ENCODE measurements around the gene KCNIP1. TPM values are rescaled to one million over a fixed set of nuclear protein-coding genes. Genes with fewer than 3 reads are reported as not detected.

KCNIP1 gene
- total RNA-seq, 1 experiment from 2014 or later: not detected

- Histone ChIP-seq H3K4me1 (ENCODE audit: insufficient read depth, low read length) (no peaks in the 10 kb centered on the region), H3K4me3 (ENCODE audit: low read length) (no peak overlapping the region), H3K4me2 (ENCODE audit: low read length) (no peak overlapping the region), H3K36me3 (ENCODE audit: low read depth, low read length) (no peaks in the 10 kb centered on the region), H3K27ac (ENCODE audit: low read length) (no peak overlapping the region), H2AFZ (ENCODE audit: low read length) (no peak overlapping the region), H3K9ac (ENCODE audit: low read length) (no peak overlapping the region), H3K79me2 (ENCODE audit: low read length) (no peaks in the 10 kb centered on the region), H3K9me2 (replicated peaks; ENCODE audit: low read length) (no peaks in the 10 kb centered on the region), H3K27me3 (ENCODE audit: low read length) (peaks cover 5% of the 10 kb centered on the region; the same call in 1 of the 2 replicates), H4K20me1 (ENCODE audit: low read length) (no peaks in the 10 kb centered on the region), H3K9me3 (ENCODE audit: low read length) (no peaks in the 10 kb centered on the region), H3F3A (ENCODE audit: low read length, unreplicated experiment) (no peaks in the 10 kb centered on the region)
- intact Hi-C loops (cut with micrococcal nuclease): no loop called here
- CTCF ChIA-PET: no interaction called here
- ATAC-seq: no peak
- TF ChIP-seq EZH2 (IDR thresholded peaks at IDR 0.05; ENCODE audit: low read length, unreplicated experiment) (no peak), CTCF (conservative IDR thresholded peaks at IDR 0.05; ENCODE audit: low read depth, low read length) (no peak), EZH2phosphoT487 (IDR thresholded peaks at IDR 0.05; ENCODE audit: borderline replicate concordance, low read length) (no peak)
- no TSS peak for BruUV-seq (replicated peaks)
- POLR2A ChIA-PET (ENCODE audit: unreplicated experiment): no interaction called here
- DNase-seq: no peak
Observed at GRCh38 chr5:170553218-170553617, 49.4 kb downstream of the KCNIP1 start.

GRCh38 chr5:170554521-170555267 lies 50.9 kb downstream of the KCNIP1 start:
- intact Hi-C loops (cut with micrococcal nuclease): no loop called here
- Histone ChIP-seq H3K9me3 (ENCODE audit: low read length) (no peaks in the 10 kb centered on the region), H3K79me2 (ENCODE audit: low read length) (no peaks in the 10 kb centered on the region), H3F3A (ENCODE audit: low read length, unreplicated experiment) (no peaks in the 10 kb centered on the region), H3K36me3 (ENCODE audit: low read depth, low read length) (no peaks in the 10 kb centered on the region), H2AFZ (ENCODE audit: low read length) (no peak overlapping the region), H3K4me1 (ENCODE audit: insufficient read depth, low read length) (no peaks in the 10 kb centered on the region), H3K27ac (ENCODE audit: low read length) (no peak overlapping the region), H3K9ac (ENCODE audit: low read length) (no peak overlapping the region), H3K4me3 (ENCODE audit: low read length) (no peak overlapping the region), H3K4me2 (ENCODE audit: low read length) (no peak overlapping the region), H3K9me2 (replicated peaks; ENCODE audit: low read length) (no peaks in the 10 kb centered on the region), H4K20me1 (ENCODE audit: low read length) (no peaks in the 10 kb centered on the region), H3K27me3 (ENCODE audit: low read length) (no peaks in the 10 kb centered on the region; the same call in 1 of the 2 replicates)
- TF ChIP-seq EZH2phosphoT487 (IDR thresholded peaks at IDR 0.05; ENCODE audit: borderline replicate concordance, low read length) (no peak), EZH2 (IDR thresholded peaks at IDR 0.05; ENCODE audit: low read length, unreplicated experiment) (no peak), CTCF (conservative IDR thresholded peaks at IDR 0.05; ENCODE audit: low read depth, low read length) (no peak)
- DNase-seq (no peak), ATAC-seq (no peak)
- BruUV-seq (replicated peaks): no TSS peak
- ChIA-PET POLR2A (ENCODE audit: unreplicated experiment) (no interaction called here), CTCF (no interaction called here)

GRCh38 chr5:170557314-170557713 lies 53.5 kb downstream of the KCNIP1 start:
- no peaks in the 10 kb centered on the region for H3K9me2 ChIP-seq (replicated peaks; ENCODE audit: low read length)
- ATAC-seq (no peak), DNase-seq (no peak)
- H3K27me3 ChIP-seq (ENCODE audit: low read length): peaks cover 7% of the 10 kb centered on the region; the same call in 1 of the 2 replicates
- no peak overlapping the region for H3K4me2 ChIP-seq (ENCODE audit: low read length)
- POLR2A ChIA-PET (ENCODE audit: unreplicated experiment): no interaction called here
- TF ChIP-seq EZH2 (IDR thresholded peaks at IDR 0.05; ENCODE audit: low read length, unreplicated experiment) (no peak), EZH2phosphoT487 (IDR thresholded peaks at IDR 0.05; ENCODE audit: borderline replicate concordance, low read length) (no peak), CTCF (conservative IDR thresholded peaks at IDR 0.05; ENCODE audit: low read depth, low read length) (no peak)
- H3K9me3 ChIP-seq (ENCODE audit: low read length): no peaks in the 10 kb centered on the region
- H4K20me1 ChIP-seq (ENCODE audit: low read length): no peaks in the 10 kb centered on the region
- intact Hi-C loops (cut with micrococcal nuclease): no loop called here
- H3K36me3 ChIP-seq (ENCODE audit: low read depth, low read length): no peaks in the 10 kb centered on the region
- no peak overlapping the region for H3K4me3 ChIP-seq (ENCODE audit: low read length)
- no peaks in the 10 kb centered on the region for H3K4me1 ChIP-seq (ENCODE audit: insufficient read depth, low read length)
- no peaks in the 10 kb centered on the region for H3F3A ChIP-seq (ENCODE audit: low read length, unreplicated experiment)
- H3K9ac ChIP-seq (ENCODE audit: low read length): no peak overlapping the region
- CTCF ChIA-PET: no interaction called here
- no peaks in the 10 kb centered on the region for H3K79me2 ChIP-seq (ENCODE audit: low read length)
- no peak overlapping the region for H2AFZ ChIP-seq (ENCODE audit: low read length)
- BruUV-seq (replicated peaks): no TSS peak
- H3K27ac ChIP-seq (ENCODE audit: low read length): no peak overlapping the region

All from PC-3 (cell line).